Measurements from ENCODE around the gene C10orf90.

Gene C10orf90

DNA sequence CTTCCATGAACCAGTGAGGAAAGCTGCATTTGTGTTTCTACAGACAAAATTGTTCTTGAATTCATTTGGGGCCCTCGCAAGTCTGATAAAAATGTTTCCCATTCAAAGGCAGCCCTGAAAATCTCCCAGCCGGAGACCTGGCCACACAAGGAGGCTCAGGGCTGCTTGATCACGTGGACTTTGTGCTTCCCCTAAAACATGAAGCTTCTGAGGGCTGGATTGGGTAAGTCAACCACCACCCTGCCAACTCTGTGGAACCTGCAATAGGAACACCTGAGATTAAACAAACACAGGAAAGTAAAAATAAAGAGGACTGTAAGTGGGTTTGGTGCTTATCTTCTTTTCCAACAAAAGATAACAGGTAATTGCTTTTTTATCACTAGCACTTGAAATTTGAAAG lies 133.8 kb downstream of the C10orf90 start:
- peak; percentile 24 for DNase-seq

GRCh38 chr10:126536148-126536547 lies 134.3 kb downstream of the C10orf90 start:
- DNase-seq, result no peak

- peak; percentile 73 for DNase-seq
These were observed 136.8 kb downstream of the C10orf90 start for GRCh38 chr10:126533644-126534043.

GRCh38 chr10:126528315-126528835 lies 142.1 kb downstream of the C10orf90 start:
- no peak for DNase-seq

DNA sequence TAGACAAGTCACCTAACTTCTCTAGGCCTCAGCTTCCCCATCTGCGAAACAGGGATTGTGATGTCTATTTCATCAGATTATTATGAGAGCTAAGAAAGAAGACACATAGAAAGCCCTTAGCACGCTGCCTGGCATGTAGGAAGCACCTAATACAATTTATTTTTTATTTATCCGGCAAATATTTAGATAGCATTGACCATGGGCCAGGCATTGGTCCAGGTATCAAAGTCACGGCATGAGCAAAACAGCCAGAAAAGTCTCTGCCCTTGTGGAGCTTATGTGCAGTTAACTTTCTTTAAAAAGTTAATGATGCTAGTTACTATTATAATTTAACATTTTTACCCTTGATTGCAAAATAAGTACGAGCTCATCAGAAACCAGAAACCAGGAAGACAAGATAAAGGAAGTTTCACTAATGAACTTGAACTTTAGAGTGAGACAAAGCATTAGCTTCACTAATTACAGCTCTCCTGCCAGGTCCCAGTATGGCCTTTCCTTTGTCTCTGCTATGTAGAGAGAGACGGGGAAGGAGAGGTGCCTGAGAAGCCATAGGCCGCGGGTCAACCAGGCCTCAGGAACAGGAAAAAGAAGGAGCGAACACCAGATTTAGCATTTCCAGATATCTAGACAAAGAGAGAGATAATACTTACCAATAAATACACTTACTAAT lies 142.7 kb downstream of the C10orf90 start:
- no peak for DNase-seq

DNA sequence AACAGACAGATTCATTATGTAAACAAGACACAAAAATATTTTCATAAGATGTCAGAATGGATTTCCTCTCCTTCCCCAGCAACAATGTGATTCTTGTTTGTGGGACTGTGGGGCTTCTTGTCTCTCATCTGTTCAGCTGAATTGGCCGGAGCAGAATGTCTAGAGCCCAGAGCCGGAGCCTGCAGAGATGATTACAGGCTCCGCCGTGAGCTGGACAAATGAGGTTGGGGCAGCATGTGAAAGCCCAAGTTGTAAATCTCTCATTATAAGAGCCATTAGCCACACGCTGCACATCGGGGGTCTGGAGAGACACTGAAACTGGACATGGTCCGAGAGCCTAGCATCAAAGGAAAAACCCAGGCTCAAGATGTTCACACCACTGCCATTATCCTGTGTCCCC lies 145.2 kb downstream of the C10orf90 start:
- no peak for DNase-seq

DNA sequence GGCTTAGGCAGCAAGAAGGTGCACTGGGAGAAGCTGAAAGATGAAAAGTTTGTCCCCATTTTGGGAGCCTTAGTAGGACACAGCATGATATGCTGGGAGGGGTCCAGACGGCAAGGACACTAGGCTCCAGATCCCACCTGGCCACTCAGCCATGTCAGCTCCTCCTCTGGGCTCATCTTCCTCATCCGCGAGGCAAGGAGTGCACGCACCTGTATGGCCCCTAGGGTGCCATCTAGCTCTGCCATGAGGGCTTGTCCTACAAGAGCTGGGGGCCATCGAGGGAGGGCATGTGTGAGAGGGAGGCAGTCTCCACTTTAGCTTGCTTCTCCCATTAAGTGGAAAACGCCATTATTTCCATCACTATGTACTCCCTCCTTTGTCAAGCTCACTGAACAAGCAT lies 146.0 kb downstream of the C10orf90 start:
- DNase-seq, result no peak

- DNase-seq, result no peak
These were observed 147.4 kb downstream of the C10orf90 start for GRCh38 chr10:126523071-126523470.

DNA sequence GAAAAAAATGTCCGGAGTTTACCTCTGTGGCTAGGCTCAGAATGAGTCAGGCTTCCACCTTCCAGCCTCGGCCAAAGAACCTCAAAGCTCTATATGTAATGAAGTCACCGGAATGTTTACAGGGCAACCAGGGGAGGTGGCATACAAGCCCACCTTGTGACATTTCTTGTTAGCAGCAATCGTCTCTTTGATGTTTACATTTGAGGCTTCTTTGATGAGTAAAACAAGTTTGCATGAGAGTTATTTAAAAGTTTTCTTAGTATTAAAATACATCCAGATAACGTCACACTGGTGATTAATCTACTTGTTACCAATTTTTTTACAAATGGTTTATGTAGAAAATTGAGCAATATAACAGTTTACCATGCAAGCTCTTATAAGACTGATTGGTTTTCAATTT lies 149.1 kb downstream of the C10orf90 start:
- no peak for DNase-seq

DNA sequence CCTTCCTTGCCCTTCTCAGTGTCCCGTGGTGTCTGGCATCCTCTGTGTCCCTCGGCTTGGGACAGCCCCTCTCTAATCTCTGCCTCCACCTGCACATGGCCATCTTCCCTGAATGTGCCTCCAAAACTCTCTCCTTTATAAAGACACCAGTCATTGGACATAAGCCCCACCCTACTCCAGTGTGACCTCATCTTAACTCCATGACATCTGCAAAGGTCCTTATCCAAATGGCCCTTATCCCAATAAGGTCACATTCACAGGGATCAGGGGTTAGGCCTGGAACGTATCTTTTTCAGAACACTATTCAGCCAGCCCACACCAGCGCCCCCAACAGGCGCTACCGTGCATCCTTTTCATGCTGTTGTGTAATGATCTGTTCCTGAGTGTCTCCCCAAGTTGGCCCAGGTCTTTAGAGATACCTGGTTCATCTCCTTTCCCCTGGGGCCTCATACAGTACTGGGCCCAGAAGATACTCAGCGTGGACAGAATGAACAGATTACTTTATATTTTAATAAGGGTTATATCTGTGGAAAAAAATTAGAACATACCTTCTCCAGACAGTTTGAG lies 149.7 kb downstream of the C10orf90 start:
- DNase-seq, result no peak

GRCh38 chr10:126519992-126520391 lies 150.5 kb downstream of the C10orf90 start:
- DNase-seq, result no peak

DNA sequence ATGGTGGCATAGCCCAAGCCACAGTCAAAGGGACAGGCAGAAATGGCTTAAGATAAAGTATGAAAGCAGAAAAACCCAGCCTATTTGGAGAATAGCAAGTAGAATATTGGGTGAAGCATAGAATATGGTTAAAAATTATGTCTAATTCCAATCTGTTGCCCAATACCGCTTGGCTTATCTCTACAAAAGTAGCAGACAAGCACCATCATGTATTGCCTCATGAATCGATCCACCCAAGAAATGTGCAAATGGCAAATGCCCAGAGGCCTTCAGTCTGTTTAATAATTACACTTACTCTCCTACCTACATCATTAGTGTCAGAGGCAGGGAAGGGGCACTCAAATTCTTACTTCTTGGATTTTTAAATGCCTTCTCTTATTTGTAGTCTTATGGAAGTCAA lies 151.3 kb downstream of the C10orf90 start:
- DNase-seq, result no peak

- DNase-seq, result no peak
These were observed 152.0 kb downstream of the C10orf90 start for GRCh38 chr10:126518218-126519080.

GRCh38 chr10:126516515-126516914 lies 154.0 kb downstream of the C10orf90 start:
- no peak for DNase-seq

DNA sequence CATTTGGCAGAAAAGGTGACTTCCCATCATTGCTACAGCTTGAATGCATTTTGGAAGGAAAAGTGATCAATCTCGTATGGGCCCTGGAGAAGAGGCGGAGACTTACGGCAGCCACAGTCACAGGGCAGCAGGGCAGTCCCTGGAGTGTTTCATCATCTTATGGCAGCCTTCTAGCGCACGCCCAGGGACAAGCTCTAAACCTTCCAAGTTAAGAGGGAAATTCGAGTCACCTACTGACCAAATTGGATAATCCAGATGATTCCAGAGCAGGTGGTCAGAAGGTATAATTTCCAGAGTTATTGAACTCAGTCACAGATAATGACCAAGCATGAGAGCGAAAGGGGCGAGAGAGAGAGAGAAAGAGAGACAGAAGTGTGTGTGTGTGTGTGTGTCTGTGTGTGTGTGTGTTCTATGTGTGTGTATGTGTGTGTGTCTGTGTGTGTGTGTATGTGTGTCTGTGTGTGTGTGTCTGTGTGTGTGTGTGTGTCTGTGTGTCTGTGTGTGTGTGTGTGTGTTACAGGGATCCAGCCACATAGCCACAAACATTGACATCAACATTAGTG lies 158.5 kb downstream of the C10orf90 start:
- DNase-seq, result no peak

DNA sequence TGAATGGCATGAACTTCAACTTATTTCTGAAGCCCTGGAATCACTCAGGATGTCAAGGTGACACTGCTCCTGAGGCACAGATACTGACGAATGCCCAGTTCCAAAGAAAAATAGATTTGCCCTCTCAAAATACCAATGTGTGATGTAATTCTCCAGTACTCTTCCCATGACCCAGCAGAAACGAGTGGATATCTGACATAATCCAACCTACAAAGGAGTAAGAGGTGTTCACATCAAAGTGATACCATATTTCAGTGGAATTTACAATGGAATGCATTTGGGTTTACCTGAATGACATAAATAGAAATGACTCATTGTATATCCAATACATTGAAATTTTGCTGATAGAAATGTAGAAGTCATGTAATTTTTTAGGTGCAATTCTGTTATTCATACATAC lies 161.3 kb downstream of the C10orf90 start:
- DNase-seq, result no peak

DNA sequence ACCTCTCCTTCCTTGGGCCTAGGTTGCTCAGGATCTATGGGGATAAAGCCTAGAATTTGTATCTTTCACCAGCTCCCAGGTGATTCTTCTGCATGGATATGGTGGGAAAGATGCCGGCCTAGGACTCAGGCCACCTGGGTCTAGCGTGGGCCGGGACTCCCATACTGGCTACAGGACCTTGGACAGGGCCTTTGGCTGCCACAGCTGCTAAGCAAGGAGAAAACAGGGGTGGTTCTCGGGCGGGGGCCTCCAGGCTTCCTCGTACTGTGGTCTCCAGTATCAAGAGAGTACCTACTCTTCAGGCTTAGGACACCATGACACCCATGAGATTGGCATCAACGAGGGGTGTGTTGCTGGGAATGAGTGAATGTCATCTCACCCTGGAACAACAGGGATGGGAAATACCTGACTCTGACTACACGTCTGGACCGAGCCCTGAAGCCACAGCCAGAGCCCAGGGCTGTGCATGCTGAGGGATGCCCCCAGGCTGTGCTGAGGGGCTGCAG lies 161.9 kb downstream of the C10orf90 start:
- DNase-seq, result no peak

DNA sequence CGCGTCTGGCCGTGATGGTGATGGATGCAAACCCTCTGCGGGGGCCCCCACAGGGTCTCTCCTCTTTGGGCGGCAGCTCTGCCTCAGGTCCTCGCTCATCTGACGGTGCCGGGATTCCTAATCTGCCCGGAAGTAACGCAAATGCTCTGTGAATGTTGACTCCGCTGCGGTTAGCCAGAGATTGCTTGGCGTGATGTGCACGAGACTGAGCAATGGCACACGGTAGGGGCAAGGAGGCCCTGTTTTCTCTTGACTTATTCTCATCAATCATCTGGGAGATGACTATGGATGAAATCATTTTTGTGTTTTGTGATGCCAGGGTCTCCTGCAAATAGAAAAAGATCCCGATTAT lies 165.8 kb downstream of the C10orf90 start:
- no peak for DNase-seq

- DNase-seq, result no peak
These were observed 166.3 kb downstream of the C10orf90 start for GRCh38 chr10:126504063-126504760.

- no peak for DNase-seq
These were observed 167.0 kb downstream of the C10orf90 start for GRCh38 chr10:126503392-126504062.

DNA sequence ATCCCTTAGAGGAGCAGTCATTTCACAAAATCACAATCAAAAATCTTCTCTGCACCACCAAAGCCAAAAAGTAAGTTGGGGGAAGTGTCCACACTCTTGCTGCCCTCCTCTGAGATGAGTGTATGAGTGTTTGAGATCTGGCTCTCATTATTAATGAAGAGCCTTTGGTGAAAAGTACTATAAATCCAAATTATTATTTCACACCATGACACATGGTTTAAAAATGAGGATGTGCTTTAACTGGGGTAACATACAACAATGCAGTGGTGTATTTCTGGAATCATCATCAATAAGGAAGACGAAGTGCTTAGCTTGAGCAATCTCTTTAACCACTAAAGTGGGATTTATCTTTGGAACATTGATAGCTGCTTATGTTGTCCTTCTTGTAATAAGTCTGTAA lies 168.1 kb downstream of the C10orf90 start:
- DNase-seq, result no peak

GRCh38 chr10:126501828-126502227 lies 168.7 kb downstream of the C10orf90 start:
- DNase-seq, result no peak

All from NCI-H2029 treated with DMSO at 0.1 percent for 48 hours (cell line).